Heart left ventricle (tissue), 16 donors: ENCODE data around the gene CNTN4. TPM values are rescaled to one million over a fixed set of nuclear protein-coding genes. Genes with fewer than 3 reads are reported as not detected.

Source experiments
- ATAC-seq, 4 donors: fragments of 200-7000 bp; cut with Tn5 transposase; one replicate each; pipeline ENCODE4 v1.9.1; 2020 to 2022; ENCODE audit warnings: moderate library complexity in 4 of 4, mild to moderate bottlenecking in 3 of 4, moderate number of reproducible peaks in 1 of 4
- DNase-seq, 5 donors: peaks; one replicate each; pipeline ENCODE4 v3.0.0-alpha.2; 2020
- H3K27ac ChIP-seq, 12 donors: fragments of 200-600 bp; sonication (generic) in 4 of 12; one replicate each; pipeline versions ENCODE4 v1.5.0 to v1.8.0; 2016 to 2022; ENCODE audit warnings: mild to moderate bottlenecking in 2 of 12
- H3K27me3 ChIP-seq, 9 donors: fragments of 200-600 bp; sonication (generic) in 2 of 9; one replicate each; pipeline versions ENCODE4 v1.5.1 to v1.8.0; 2016 to 2022; ENCODE audit warnings: mild to moderate bottlenecking in 3 of 9
- H3K36me3 ChIP-seq, 9 donors: fragments of 200-600 bp; sonication (generic) in 2 of 9; one replicate each; pipeline versions ENCODE4 v1.5.0 to v1.8.0; 2018 to 2022; ENCODE audit warnings: mild to moderate bottlenecking in 2 of 9
- H3K4me1 ChIP-seq, 12 donors: fragments of 200-600 bp; sonication (generic) in 4 of 12; one replicate each; pipeline versions ENCODE4 v1.5.0 to v1.8.0; 2016 to 2022; ENCODE audit warnings: mild to moderate bottlenecking in 3 of 12
- H3K4me3 ChIP-seq, 12 donors: fragments of 200-600 bp; sonication (generic) in 4 of 12; one replicate each; pipeline versions ENCODE4 v1.5.0 to v1.8.0; 2017 to 2022; ENCODE audit warnings: mild to moderate bottlenecking in 9 of 12, moderate library complexity in 4 of 12
- H3K9me3 ChIP-seq, 12 donors: fragments of 200-600 bp; sonication (generic) in 4 of 12; one replicate each; pipeline versions ENCODE4 v1.5.0 to v1.8.0; 2016 to 2022; ENCODE audit warnings: mild to moderate bottlenecking in 1 of 12
- CTCF ChIP-seq, 12 donors: fragments of 200-600 bp; sonication (generic) in 4 of 12; IDR thresholded peaks; one replicate each; pipeline versions ENCODE4 v1.5.0 to v1.8.0; 2018 to 2022; ENCODE audit warnings: antibody characterized with exemption in 12 of 12, mild to moderate bottlenecking in 5 of 12
- POLR2A ChIP-seq, 2 donors: fragments of 450-650 bp; IDR thresholded peaks; one replicate each; pipeline ENCODE4 v1.6.1; 2017; ENCODE audit warnings: antibody characterized with exemption in 2 of 2, mild to moderate bottlenecking in 2 of 2, moderate library complexity in 2 of 2
- WGBS, 4 donors: extraction: QIAGEN DNeasy Blood & Tissue Kit in 2 of 4; methylation state at CpG; one replicate each; pipeline versions ENCODE4 v1.1.5 to v1.1.7; 2013 to 2018; 5-methylcytosine and 5-hydroxymethylcytosine counted together
- intact Hi-C, 10 donors: fragments of 100-400 bp; cut with DNase I; formaldehyde crosslinking; loops; one replicate each; pipeline versions ENCODE4 v1.11.1 to v1.14.2; 2022
- polyA plus RNA-seq, 2 donors: library from polyadenylated mRNA; stranded (reverse); fragments of 200-250 nt; gene quantifications; one replicate each; pipeline ENCODE4 v1.2.3, GENCODE V29; 2013
- total RNA-seq, 9 donors: library from RNA; depleted of rRNA in 2 of 9; stranded (reverse); fragments of >200 nt in 2 of 9; fragmentation: NEBNext Ultra II Directional in 3 of 9; extraction: Animal tissue kit (Norgen Biotek cat#: 25700) in 3 of 9; gene quantifications; one replicate each; pipeline versions ENCODE4 v1.1.0 to v1.2.4, GENCODE V29; 2016 to 2023
- donor health status: ischemic (EF 13 %, LVEDD 7.1; RV severe dilation, severe dysfunction).
- donor health status: healthy with polysubstance abuse.
- donor health status: DM: no; HTN: yes; CAD: no.
- donor health status: DM: no; HTN: no; CAD: no.
- donor health status: ischemic (EF 25% LVEDD 6.9; RV normal size, moderate dysfunction).
- donor health status: ischemic (EF 25% LVEDD 5.7; RV mildly dilated, moderate dysfunction).
- donor health status: healthy.
- donor health status: DM: yes; HTN: yes; CAD: no.
- donor health status: ischemic (EF 35%, LVEDD 5.7; RV mildly dilated, moderate dysfunction).
- donor health status: nonischemic (EF 11% LVEDD 7.7; RV severe dilation, severe dysfunction).
- donor health status: DM: yes; HTN: yes; CAD: no.
- donor health status: PGD.
- donor health status: ischemic (EF 29% LVEDD 5.4; RV normal size, mild dysfunction).
- donor health status: nonischemic (EF 23%, LVEDD 6.1; RV moderate dilation, normal function).

The CNTN4 gene
- total and polyA plus RNA-seq, 11 donors = 0.30 to 6.7 (median 1.2) TPM

- ATAC-seq (no peak), DNase-seq (no peak)
- no peaks in the 10 kb centered on the region for H3K9me3 ChIP-seq
- H3K27ac ChIP-seq = no peak overlapping the region
- no peaks in the 10 kb centered on the region for H3K4me1 ChIP-seq
- no peak overlapping the region for H3K4me3 ChIP-seq
- no peak for TF ChIP-seq CTCF (IDR thresholded peaks at IDR 0.05)
- no peak for TF ChIP-seq POLR2A (IDR thresholded peaks at IDR 0.05)
- no peaks in the 10 kb centered on the region for H3K36me3 ChIP-seq
- intact Hi-C loops = no loop called here
- no peaks in the 10 kb centered on the region for H3K27me3 ChIP-seq
- WGBS, 4 donors = 66 to 76% (median 75%) methylated on average over 3 of the region's 3 CpGs
These were observed 100.2 kb downstream of the CNTN4 start for GRCh38 chr3:2198776-2199279.

- Histone ChIP-seq H3K27me3 (no peaks in the 10 kb centered on the region), H3K36me3 (no peaks in the 10 kb centered on the region), H3K9me3 (no peaks in the 10 kb centered on the region), H3K27ac (no peak overlapping the region), H3K4me3 (no peak overlapping the region), H3K4me1 (no peaks in the 10 kb centered on the region)
- intact Hi-C loops = no loop called here
- DNase-seq = no peak
- no peak for ATAC-seq
- TF ChIP-seq POLR2A (IDR thresholded peaks at IDR 0.05) = no peak
- TF ChIP-seq CTCF (IDR thresholded peaks at IDR 0.05) = no peak
- WGBS, 4 donors = 84 to 92% (median 84%) methylated on average over 1 of the region's 1 CpG
These were observed 105.4 kb downstream of the CNTN4 start for GRCh38 chr3:2204054-2204453.

- no peaks in the 10 kb centered on the region for H3K4me1 ChIP-seq
- H3K27me3 ChIP-seq = no peaks in the 10 kb centered on the region
- no peaks in the 10 kb centered on the region for H3K36me3 ChIP-seq
- 75 to 86% (median 82%) methylated on average over 2 of the region's 2 CpGs for WGBS, 4 donors
- H3K27ac ChIP-seq = no peak overlapping the region
- intact Hi-C loops = no loop called here
- no peak for DNase-seq
- H3K9me3 ChIP-seq = no peaks in the 10 kb centered on the region
- ATAC-seq = no peak
- no peak overlapping the region for H3K4me3 ChIP-seq
- TF ChIP-seq POLR2A (IDR thresholded peaks at IDR 0.05) = no peak
- no peak for TF ChIP-seq CTCF (IDR thresholded peaks at IDR 0.05)
These were observed 107.0 kb downstream of the CNTN4 start for GRCh38 chr3:2205692-2206091.

- no peak overlapping the region for H3K27ac ChIP-seq
- no peak for ATAC-seq
- WGBS, 4 donors = 84 to 91% (median 87%) methylated on average over 4 of the region's 4 CpGs
- no peaks in the 10 kb centered on the region for H3K27me3 ChIP-seq
- H3K36me3 ChIP-seq = no peaks in the 10 kb centered on the region
- intact Hi-C loops = no loop called here
- TF ChIP-seq CTCF (IDR thresholded peaks at IDR 0.05) (no peak), POLR2A (IDR thresholded peaks at IDR 0.05) (no peak)
- H3K9me3 ChIP-seq = no peaks in the 10 kb centered on the region
- no peak overlapping the region for H3K4me3 ChIP-seq
- no peaks in the 10 kb centered on the region for H3K4me1 ChIP-seq
- no peak for DNase-seq
These were observed 107.9 kb downstream of the CNTN4 start for GRCh38 chr3:2206536-2206935.
